ENCODE results near the gene VOPP1.

Gene VOPP1

DNA sequence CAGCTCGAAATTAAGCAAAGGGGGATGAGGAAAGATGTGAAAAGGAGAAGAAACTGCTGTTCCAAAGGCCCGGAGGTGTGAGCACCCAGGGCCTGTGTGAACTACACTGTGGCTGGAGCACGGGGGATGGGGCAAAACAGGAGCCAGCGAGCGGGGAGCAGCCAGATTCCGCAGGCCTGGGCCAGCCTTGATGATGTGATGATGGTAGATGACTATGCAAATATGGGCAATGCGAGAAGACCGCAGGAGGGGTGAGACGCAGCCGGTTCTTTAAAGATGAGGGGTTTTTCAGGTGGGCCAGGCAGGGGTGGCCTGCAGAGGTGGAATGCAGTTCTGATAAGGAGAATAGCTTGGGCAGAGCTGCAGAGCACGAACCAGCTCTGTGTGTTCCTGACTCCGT is 145.6 kb downstream of the VOPP1 start:
- Histone ChIP-seq H3K4me3 (ENCODE audit: insufficient read depth, low read length, poor library complexity, severe bottlenecking) (no peak overlapping the region), H3K9me2 (replicated peaks; ENCODE audit: insufficient read depth, low read length) (no peaks in the 10 kb centered on the region), H3K27ac (ENCODE audit: low read depth, low read length) (no peak overlapping the region), H2AFZ (ENCODE audit: low read depth, low read length, severe bottlenecking) (no peak overlapping the region), H3F3A (ENCODE audit: insufficient read depth) (no peaks in the 10 kb centered on the region), H4K20me1 (ENCODE audit: low read depth, low read length) (no peaks in the 10 kb centered on the region; the same call in 1 of the 2 replicates), H3K79me2 (ENCODE audit: insufficient read depth, low read length) (no peaks in the 10 kb centered on the region), H3K9ac (ENCODE audit: low read length) (no peak overlapping the region), H3K4me2 (ENCODE audit: low read depth, low read length, poor library complexity, severe bottlenecking) (no peak overlapping the region), H3K36me3 (ENCODE audit: low read length) (no peaks in the 10 kb centered on the region), H3K27me3 (ENCODE audit: low read length) (no peaks in the 10 kb centered on the region), H3K9me3 (ENCODE audit: insufficient read depth, low read length) (no peaks in the 10 kb centered on the region)
- TF ChIP-seq, protein P1, sequence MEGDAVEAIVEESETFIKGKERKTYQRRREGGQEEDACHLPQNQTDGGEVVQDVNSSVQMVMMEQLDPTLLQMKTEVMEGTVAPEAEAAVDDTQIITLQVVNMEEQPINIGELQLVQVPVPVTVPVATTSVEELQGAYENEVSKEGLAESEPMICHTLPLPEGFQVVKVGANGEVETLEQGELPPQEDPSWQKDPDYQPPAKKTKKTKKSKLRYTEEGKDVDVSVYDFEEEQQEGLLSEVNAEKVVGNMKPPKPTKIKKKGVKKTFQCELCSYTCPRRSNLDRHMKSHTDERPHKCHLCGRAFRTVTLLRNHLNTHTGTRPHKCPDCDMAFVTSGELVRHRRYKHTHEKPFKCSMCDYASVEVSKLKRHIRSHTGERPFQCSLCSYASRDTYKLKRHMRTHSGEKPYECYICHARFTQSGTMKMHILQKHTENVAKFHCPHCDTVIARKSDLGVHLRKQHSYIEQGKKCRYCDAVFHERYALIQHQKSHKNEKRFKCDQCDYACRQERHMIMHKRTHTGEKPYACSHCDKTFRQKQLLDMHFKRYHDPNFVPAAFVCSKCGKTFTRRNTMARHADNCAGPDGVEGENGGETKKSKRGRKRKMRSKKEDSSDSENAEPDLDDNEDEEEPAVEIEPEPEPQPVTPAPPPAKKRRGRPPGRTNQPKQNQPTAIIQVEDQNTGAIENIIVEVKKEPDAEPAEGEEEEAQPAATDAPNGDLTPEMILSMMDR (IDR thresholded peaks at IDR 0.05; ENCODE audit: insufficient read depth, low read length, poor library complexity, severe bottlenecking) = no peak
- no peak for TF ChIP-seq EZH2phosphoT487 (conservative IDR thresholded peaks at IDR 0.05; ENCODE audit: low read length)

DNA sequence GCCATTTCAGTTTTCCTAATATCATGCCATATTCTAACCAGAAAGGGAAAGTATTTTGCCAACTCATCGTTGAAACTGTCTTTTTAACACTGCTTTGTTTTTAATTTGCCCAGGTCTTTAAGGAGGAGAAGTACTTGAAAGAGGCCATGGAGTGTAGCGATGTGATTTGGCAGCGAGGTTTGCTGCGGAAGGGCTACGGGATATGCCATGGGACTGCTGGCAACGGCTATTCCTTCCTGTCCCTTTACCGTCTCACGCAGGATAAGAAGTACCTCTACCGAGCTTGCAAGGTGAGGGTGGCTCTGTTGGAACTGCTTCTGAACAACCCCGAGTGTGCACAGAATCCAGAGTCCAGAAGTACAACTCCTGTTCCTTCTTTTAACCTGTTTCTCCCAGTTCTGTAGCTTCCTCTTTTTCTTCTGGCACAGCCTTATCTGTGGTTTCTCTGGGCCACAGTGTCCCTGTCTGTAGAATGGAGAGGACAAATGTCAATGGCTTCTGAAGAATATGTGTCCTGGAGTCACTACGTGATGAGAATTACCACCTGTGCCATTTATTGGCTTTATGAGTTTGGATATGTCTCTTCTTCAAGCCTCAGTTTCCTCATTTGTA is 147.1 kb downstream of the VOPP1 start:
- Histone ChIP-seq H3K36me3 (ENCODE audit: low read length) (no peaks in the 10 kb centered on the region), H3K79me2 (ENCODE audit: insufficient read depth, low read length) (no peaks in the 10 kb centered on the region), H4K20me1 (ENCODE audit: low read depth, low read length) (no peaks in the 10 kb centered on the region; the same call in 1 of the 2 replicates), H3K9me2 (replicated peaks; ENCODE audit: insufficient read depth, low read length) (no peaks in the 10 kb centered on the region), H3K4me2 (ENCODE audit: low read depth, low read length, poor library complexity, severe bottlenecking) (no peak overlapping the region), H3K27me3 (ENCODE audit: low read length) (no peaks in the 10 kb centered on the region), H3F3A (ENCODE audit: insufficient read depth) (no peaks in the 10 kb centered on the region), H3K4me3 (ENCODE audit: insufficient read depth, low read length, poor library complexity, severe bottlenecking) (no peak overlapping the region), H3K27ac (ENCODE audit: low read depth, low read length) (no peak overlapping the region), H2AFZ (ENCODE audit: low read depth, low read length, severe bottlenecking) (no peak overlapping the region), H3K9ac (ENCODE audit: low read length) (no peak overlapping the region), H3K9me3 (ENCODE audit: insufficient read depth, low read length) (no peaks in the 10 kb centered on the region)
- no peak for TF ChIP-seq EZH2phosphoT487 (conservative IDR thresholded peaks at IDR 0.05; ENCODE audit: low read length)
- TF ChIP-seq, protein P1 (IDR thresholded peaks at IDR 0.05; ENCODE audit: insufficient read depth, low read length, poor library complexity, severe bottlenecking) = no peak

DNA sequence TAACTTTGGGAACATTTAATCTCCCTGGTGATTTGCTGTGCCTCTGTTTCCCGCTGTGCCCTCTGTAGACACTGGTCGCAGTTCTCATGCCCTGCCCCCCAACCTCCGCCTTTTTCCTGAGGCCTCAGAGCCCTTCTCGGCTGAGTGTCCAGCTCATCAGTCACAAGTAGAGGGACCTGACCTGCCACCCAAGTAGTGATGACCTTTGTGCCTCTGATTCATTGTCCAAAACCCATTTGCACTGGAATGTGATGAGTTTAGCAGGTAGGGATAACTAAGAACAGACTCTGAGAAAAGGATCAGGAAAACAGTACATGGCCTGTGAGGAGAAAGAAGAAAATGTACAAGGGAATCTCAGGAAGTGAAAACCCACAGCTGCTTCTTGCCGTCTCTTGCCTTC is 148.4 kb downstream of the VOPP1 start:
- no peaks in the 10 kb centered on the region for H3K27me3 ChIP-seq (ENCODE audit: low read length)
- H2AFZ ChIP-seq (ENCODE audit: low read depth, low read length, severe bottlenecking) = no peak overlapping the region
- H3K9ac ChIP-seq (ENCODE audit: low read length) = no peak overlapping the region
- H4K20me1 ChIP-seq (ENCODE audit: low read depth, low read length) = no peaks in the 10 kb centered on the region; the same call in 1 of the 2 replicates
- H3K9me2 ChIP-seq (replicated peaks; ENCODE audit: insufficient read depth, low read length) = no peaks in the 10 kb centered on the region
- H3K9me3 ChIP-seq (ENCODE audit: insufficient read depth, low read length) = no peaks in the 10 kb centered on the region
- no peak overlapping the region for H3K4me3 ChIP-seq (ENCODE audit: insufficient read depth, low read length, poor library complexity, severe bottlenecking)
- no peak overlapping the region for H3K4me2 ChIP-seq (ENCODE audit: low read depth, low read length, poor library complexity, severe bottlenecking)
- no peaks in the 10 kb centered on the region for H3K36me3 ChIP-seq (ENCODE audit: low read length)
- H3F3A ChIP-seq (ENCODE audit: insufficient read depth) = no peaks in the 10 kb centered on the region
- no peak overlapping the region for H3K27ac ChIP-seq (ENCODE audit: low read depth, low read length)
- no peaks in the 10 kb centered on the region for H3K79me2 ChIP-seq (ENCODE audit: insufficient read depth, low read length)
- TF ChIP-seq, protein P1 (IDR thresholded peaks at IDR 0.05; ENCODE audit: insufficient read depth, low read length, poor library complexity, severe bottlenecking) = no peak
- TF ChIP-seq EZH2phosphoT487 (conservative IDR thresholded peaks at IDR 0.05; ENCODE audit: low read length) = no peak
